GM21390 (cell line): Measurements from ENCODE around the gene THSD4.

Source experiments
- ATAC-seq: cut with Tn5 transposase; IDR thresholded peaks from one replicate; pipeline ENCODE4 v1.9.1; 2021; ENCODE audit not compliant: unreplicated experiment

The THSD4 gene

GRCh38 chr15:71788646-71789579 lies 673.6 kb downstream of the THSD4 start:
- no peak for ATAC-seq

- no peak for ATAC-seq
Measured at GRCh38 chr15:71789616-71790015, 674.3 kb downstream of the THSD4 start.

DNA sequence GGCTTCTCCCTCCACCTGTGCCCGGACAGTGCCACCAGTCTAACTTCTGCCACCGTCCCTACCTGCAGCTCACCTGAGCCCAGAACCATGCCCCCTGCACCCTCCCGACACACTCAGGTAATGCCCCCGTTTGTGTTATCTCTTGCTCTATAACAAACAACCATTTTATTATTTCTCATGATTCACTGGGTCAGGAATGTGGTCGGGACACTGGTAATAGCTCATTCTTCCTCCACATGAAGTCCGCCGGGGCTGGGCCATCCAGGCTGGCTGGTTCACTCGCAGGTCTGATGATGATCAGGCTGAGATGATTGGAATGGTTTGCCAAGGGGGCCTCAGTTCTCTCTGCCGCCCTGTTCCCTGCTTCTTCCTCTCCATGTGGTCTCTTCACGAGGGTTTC lies 674.8 kb downstream of the THSD4 start:
- ATAC-seq: no peak

DNA sequence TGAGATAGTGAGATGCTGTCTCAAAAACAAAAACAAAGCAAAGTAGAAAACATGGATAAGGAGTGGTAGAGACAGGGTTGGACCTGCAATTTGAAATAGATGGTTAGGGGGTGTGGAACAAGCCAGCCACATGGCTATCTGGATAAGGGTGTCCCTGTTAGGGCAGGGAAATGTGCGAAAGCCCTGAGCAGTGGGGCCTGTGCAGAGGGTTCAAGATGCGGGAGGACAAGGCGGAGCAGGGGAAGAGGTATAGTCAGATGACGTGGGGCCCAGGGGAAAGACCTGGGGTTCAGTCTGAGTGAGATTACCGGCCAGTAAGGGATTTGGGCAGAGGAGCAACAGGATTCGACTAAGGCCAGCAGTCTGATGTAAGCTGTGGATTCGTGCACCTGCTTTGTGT lies 676.7 kb downstream of the THSD4 start:
- no peak for ATAC-seq

DNA sequence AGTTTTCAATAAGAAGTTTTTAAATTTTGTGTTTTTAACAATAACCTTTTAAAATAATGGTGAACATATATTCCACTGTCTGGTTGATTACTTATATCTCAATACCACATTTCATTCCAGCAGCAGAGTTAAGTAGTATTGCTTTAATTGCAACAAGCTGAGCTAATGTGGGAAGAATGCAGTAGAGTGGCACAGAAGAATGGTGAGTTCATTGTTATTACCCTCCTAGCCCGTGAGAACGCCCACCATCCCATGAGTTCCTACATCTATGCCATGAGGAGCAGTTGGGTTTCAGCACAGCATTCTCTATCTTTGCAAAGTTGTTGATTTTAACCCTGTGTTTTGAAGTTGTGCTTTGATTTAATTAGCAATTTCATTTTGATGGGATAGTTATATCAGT lies 677.2 kb downstream of the THSD4 start:
- ATAC-seq: no peak

GRCh38 chr15:71798641-71799040 lies 683.4 kb downstream of the THSD4 start:
- ATAC-seq: no peak

DNA sequence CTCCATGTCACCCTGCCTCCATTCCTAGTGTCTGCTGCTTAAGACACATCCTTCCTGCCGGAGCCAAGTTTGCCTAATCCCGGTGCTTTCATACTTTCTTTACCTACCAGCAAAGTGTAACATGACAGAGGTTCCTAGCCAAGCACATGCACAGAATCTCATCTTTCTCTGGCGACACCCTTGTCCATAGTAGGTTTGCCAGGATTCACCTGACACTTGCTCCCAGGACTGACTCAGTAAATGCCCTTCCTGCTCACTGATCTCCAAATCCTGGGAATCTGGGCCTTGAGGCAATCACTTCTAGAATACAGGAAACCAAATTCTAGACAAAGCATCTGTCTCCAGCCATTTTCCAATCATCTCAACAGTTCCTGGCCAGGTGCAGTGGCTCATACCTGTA lies 684.9 kb downstream of the THSD4 start:
- ATAC-seq: no peak

- no peak for ATAC-seq
Measured at GRCh38 chr15:71800835-71801745, 685.8 kb downstream of the THSD4 start.

DNA sequence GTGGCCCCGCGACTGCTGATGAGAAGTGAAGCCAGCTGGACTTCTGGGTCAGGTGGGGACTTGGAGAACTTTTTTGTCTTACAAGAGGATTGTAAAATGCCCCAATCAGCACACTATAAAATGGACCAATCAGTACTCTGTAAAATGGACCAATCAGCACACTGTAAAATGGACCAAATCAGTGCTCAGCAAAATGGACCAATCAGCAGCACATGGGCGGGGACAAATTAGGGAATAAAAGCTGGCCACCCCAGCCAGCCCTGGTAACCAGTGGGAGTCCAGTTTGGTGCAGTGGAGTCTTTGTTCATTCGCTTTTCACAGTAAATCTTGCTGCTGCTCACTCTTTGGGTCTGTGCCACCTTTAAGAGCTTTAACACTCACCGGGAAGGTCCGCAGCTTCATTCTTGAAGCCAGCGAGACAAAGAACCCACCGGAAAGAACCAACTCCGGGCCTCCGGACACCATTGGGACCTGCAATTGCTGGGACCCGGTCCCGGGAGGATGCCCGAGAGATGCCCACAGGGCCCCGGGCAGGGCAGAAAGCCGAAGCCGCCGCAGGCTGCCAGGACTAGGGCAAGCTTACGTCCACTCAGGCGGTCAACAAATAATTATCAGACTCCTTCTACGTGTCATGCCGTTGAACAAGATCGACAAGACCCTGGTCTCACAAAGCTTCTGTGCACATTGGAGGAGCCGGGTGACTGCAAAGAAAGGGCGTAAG lies 686.8 kb downstream of the THSD4 start:
- ATAC-seq: no peak

DNA sequence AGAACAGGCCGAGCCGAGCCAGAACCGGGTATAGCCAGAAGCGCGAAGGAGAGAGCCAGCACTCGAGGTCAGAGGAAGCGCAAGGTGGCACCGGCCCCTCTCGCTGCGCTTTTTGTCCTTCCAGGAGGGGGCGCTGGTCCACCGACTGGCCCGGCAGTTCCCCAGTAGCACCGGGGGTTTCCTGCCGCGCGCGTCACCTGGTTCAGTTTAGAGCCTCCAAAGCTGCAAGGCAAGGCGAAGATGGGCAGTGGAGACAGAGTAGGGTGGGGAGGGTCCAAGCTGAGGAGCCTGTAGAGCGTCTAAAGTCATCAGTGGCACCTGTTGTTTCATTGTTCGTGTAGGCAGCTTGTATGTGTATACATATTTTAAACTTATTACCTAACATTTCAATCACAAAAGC lies 687.5 kb downstream of the THSD4 start:
- ATAC-seq: no peak

GRCh38 chr15:71804226-71804625 lies 689.0 kb downstream of the THSD4 start:
- no peak for ATAC-seq

- no peak for ATAC-seq
Measured at GRCh38 chr15:71804695-71805470, 689.6 kb downstream of the THSD4 start.

GRCh38 chr15:71806452-71806931 lies 691.2 kb downstream of the THSD4 start:
- no peak for ATAC-seq

- no peak for ATAC-seq
Measured at GRCh38 chr15:71807125-71807629, 691.9 kb downstream of the THSD4 start.

- no peak for ATAC-seq
Measured at GRCh38 chr15:71807691-71808091, 692.4 kb downstream of the THSD4 start.

DNA sequence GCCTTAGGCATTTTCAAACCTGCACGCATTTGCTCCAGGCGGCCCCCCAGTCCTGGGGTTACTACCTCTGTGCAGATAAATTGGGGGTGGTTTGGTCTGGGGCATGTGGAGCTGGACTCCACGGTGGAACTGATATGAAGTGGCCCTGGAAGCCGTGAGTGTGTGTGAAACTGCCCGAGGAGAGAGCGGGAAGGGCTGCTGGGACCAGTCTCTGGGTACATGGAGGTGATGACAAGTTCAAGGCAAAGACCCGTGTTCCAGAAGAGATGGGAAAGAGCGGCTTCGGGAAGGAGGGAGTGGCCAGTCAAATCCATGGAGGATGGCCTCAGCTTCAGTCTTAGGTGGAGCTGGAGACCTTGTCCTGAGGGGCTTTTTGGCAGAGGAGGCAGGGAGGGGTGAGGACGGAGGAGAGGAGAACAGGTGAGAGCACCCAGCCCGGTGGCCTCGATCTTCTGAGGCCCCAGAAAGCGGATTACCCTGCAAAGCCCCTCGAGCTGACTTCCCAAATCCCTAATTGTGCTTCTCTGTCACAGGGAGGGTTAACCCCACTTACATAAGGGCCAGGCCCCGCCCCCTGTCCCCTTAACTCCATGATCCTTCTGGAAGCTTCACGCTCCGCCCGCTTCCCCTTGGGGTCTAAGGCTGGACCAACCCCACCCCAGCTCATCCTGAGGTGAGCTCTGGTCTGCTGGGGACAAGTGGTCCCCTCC lies 693.2 kb downstream of the THSD4 start:
- no peak for ATAC-seq

DNA sequence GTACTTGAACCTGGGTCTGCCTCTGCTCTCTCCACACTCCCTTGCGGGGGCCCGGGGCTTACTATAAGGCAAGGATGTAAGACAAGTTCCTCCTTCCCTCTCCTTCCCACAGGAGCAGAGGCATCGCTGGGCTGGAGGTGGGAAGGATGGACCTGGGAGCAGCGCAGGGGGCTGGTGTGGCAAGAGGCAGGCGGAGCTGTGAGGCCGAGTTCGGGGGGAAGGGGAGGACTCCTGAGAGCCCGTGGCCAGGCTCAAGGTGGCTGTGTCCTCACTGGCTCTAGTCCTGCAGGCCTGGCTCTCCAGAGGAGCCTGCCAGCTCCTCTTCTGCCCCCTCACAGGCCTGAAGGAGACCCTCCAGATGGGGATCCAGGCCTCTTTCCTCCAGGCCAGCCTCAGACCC lies 694.1 kb downstream of the THSD4 start:
- no peak for ATAC-seq

- ATAC-seq: no peak
Measured at GRCh38 chr15:71810256-71811035, 695.2 kb downstream of the THSD4 start, which contains the start of gene NR2E3. TSS of gene NR2E3 (plus strand) at chr15:71810554. CDS start at chr15:71810744, 190 bp downstream.
